Chondrocyte (in vitro differentiated cells): Measurements from ENCODE around the gene HSP90AA1. TPM values are rescaled to one million over a fixed set of nuclear protein-coding genes. Genes with fewer than 3 reads are reported as not detected.

ENCODE experiments used
- DNase-seq: peaks from one replicate; pipeline ENCODE4 v3.0.0; 2021; ENCODE audit warnings: mixed read lengths, low spot score
- H3K27ac Mint-ChIP-seq: one replicate; pipeline ENCODE4 v1.8.0; 2021; ENCODE audit warnings: mild to moderate bottlenecking, moderate library complexity, mixed read lengths; ENCODE audit not compliant: unreplicated experiment
- H3K27me3 Mint-ChIP-seq: 2 replicates; pipeline ENCODE4 v1.8.0; 2021; ENCODE audit warnings: low read depth, mixed read lengths
- H3K36me3 Mint-ChIP-seq: 2 replicates; pipeline ENCODE4 v1.8.0; 2021; ENCODE audit warnings: low read depth, mixed read lengths
- H3K4me1 Mint-ChIP-seq: 2 replicates; pipeline ENCODE4 v1.8.0; 2021; ENCODE audit warnings: low read depth, mild to moderate bottlenecking, mixed read lengths
- H3K4me3 Mint-ChIP-seq: one replicate; pipeline ENCODE4 v1.8.0; 2021; ENCODE audit warnings: mild to moderate bottlenecking, moderate library complexity, mixed read lengths; ENCODE audit not compliant: unreplicated experiment
- H3K9me3 Mint-ChIP-seq: 2 replicates; pipeline ENCODE4 v1.8.0; 2021; ENCODE audit warnings: low read depth, mixed read lengths
- CTCF ChIP-seq: fragments of 200-600 bp; sonication (generic); IDR thresholded peaks from 2 replicates; pipeline ENCODE4 v1.5.0; 2021; ENCODE audit warnings: antibody characterized with exemption, mild to moderate bottlenecking, moderate library complexity
- total RNA-seq: library from RNA; stranded (reverse); gene quantifications from 3 replicates; pipeline ENCODE4 v1.2.1, GENCODE V29; 2021

Gene HSP90AA1
- total RNA-seq, 1 donor from 2014 or later, result 242 TPM

- Mint-ChIP-seq H3K4me1 (peaks cover 19% of the 10 kb centered on the region), H3K27ac (no peak overlapping the region), H3K36me3 (no peaks in the 10 kb centered on the region), H3K27me3 (no peaks in the 10 kb centered on the region), H3K4me3 (no peak overlapping the region), H3K9me3 (no peaks in the 10 kb centered on the region)
- TF ChIP-seq CTCF, result no peak
- DNase-seq, result no peak
Measured at GRCh38 chr14:102097441-102098135, 10.7 kb upstream of the HSP90AA1 start.

- no peak overlapping the region for H3K4me3 Mint-ChIP-seq
- peaks cover 14% of the 10 kb centered on the region for H3K4me1 Mint-ChIP-seq
- H3K27me3 Mint-ChIP-seq, result no peaks in the 10 kb centered on the region
- peak overlapping the region; percentile 57 for H3K27ac Mint-ChIP-seq
- no peaks in the 10 kb centered on the region for H3K9me3 Mint-ChIP-seq
- TF ChIP-seq CTCF, result peak; percentile 93
- no peaks in the 10 kb centered on the region for H3K36me3 Mint-ChIP-seq
- DNase-seq, result no peak
Measured at GRCh38 chr14:102096569-102097188, 9.8 kb upstream of the HSP90AA1 start.

GRCh38 chr14:102095871-102096568 lies 9.2 kb upstream of the HSP90AA1 start:
- Mint-ChIP-seq H3K27ac (peak overlapping the region; percentile 57), H3K4me1 (peaks cover 13% of the 10 kb centered on the region), H3K9me3 (no peaks in the 10 kb centered on the region), H3K36me3 (no peaks in the 10 kb centered on the region), H3K27me3 (no peaks in the 10 kb centered on the region), H3K4me3 (no peak overlapping the region)
- no peak for DNase-seq
- TF ChIP-seq CTCF, result no peak

- no peak for TF ChIP-seq CTCF
- Mint-ChIP-seq H3K27ac (peak overlapping the region; percentile 55), H3K27me3 (no peaks in the 10 kb centered on the region), H3K36me3 (no peaks in the 10 kb centered on the region), H3K4me3 (no peak overlapping the region), H3K4me1 (peaks cover 13% of the 10 kb centered on the region), H3K9me3 (no peaks in the 10 kb centered on the region)
- no peak for DNase-seq
Measured at GRCh38 chr14:102095231-102095870, 8.5 kb upstream of the HSP90AA1 start.

- H3K27ac Mint-ChIP-seq, result no peak overlapping the region
- no peak overlapping the region for H3K4me3 Mint-ChIP-seq
- no peaks in the 10 kb centered on the region for H3K27me3 Mint-ChIP-seq
- no peaks in the 10 kb centered on the region for H3K36me3 Mint-ChIP-seq
- DNase-seq, result no peak
- peaks cover 16% of the 10 kb centered on the region for H3K4me1 Mint-ChIP-seq
- no peak for TF ChIP-seq CTCF
- no peaks in the 10 kb centered on the region for H3K9me3 Mint-ChIP-seq
Measured at GRCh38 chr14:102094101-102094500, 7.3 kb upstream of the HSP90AA1 start.
